Retina (tissue), 1 donor: ENCODE measurements around the gene TUT1.
A peak's percentile ranks its signal among the peaks of the same experiment; 100 is the strongest.
"Not testable (repeated sequence)": the region's sequence is repeated elsewhere in the genome, so short reads cannot be mapped to it uniquely, and the experiment has no call there.

ENCODE experiments used
- DNase-seq: peaks from one replicate; pipeline ENCODE4 v3.0.0-alpha.2; 2016

The TUT1 gene

GRCh38 chr11:62591448-62592145 lies at the start of gene TUT1:
Gene TUT1, minus strand, starts transcription at chr11:62591523. Its CDS starts 38 bp downstream, at chr11:62591485.
- DNase-seq = peak; percentile 98

GRCh38 chr11:62632492-62632891 lies 41.2 kb upstream of the TUT1 start:
- DNase-seq = no peak

GRCh38 chr11:62627713-62628112 lies 36.4 kb upstream of the TUT1 start:
- DNase-seq = no peak

- no peak for DNase-seq
Measured at GRCh38 chr11:62622476-62623089, 31.3 kb upstream of the TUT1 start.

GRCh38 chr11:62621567-62622470 lies 30.5 kb upstream of the TUT1 start, which contains the start of gene B3GAT3:
Gene B3GAT3, minus strand, starts transcription at chr11:62621986. Its CDS starts 39 bp downstream, at chr11:62621947.
- peak; percentile 96 for DNase-seq

GRCh38 chr11:62621027-62621566 lies 29.8 kb upstream of the TUT1 start:
- no peak for DNase-seq

- DNase-seq = not testable (repeated sequence)
Measured at GRCh38 chr11:62616957-62617356, 25.6 kb upstream of the TUT1 start.

- no peak for DNase-seq
Measured at GRCh38 chr11:62615521-62615920, 24.2 kb upstream of the TUT1 start.

- no peak for DNase-seq
Measured at GRCh38 chr11:62614275-62614674, 23.0 kb upstream of the TUT1 start.

- DNase-seq = no peak
Measured at GRCh38 chr11:62613291-62613778, 22.0 kb upstream of the TUT1 start.

GRCh38 chr11:62612366-62613290 lies 21.3 kb upstream of the TUT1 start, which contains the start of the genes EML3 and ROM1:
Gene EML3, minus strand, starts transcription at chr11:62612775. Its CDS starts 318 bp downstream, at chr11:62612457.
Gene ROM1, plus strand, starts transcription at chr11:62613257. Its CDS starts 25 bp downstream, at chr11:62613282.
- DNase-seq = peak; percentile 69

- DNase-seq = peak; percentile 58
Measured at GRCh38 chr11:62611705-62612365, 20.5 kb upstream of the TUT1 start.

GRCh38 chr11:62610814-62611704 lies 19.7 kb upstream of the TUT1 start:
- peak; percentile 16 for DNase-seq

- no peak for DNase-seq
Measured at GRCh38 chr11:62610403-62610802, 19.1 kb upstream of the TUT1 start.

GRCh38 chr11:62608776-62609175 lies 17.5 kb upstream of the TUT1 start:
- no peak for DNase-seq

- no peak for DNase-seq
Measured at GRCh38 chr11:62607714-62608113, 16.4 kb upstream of the TUT1 start.

- DNase-seq = no peak
Measured at GRCh38 chr11:62605902-62606301, 14.6 kb upstream of the TUT1 start.

GRCh38 chr11:62605467-62605866 lies 14.1 kb upstream of the TUT1 start:
- DNase-seq = no peak

- DNase-seq = no peak
Measured at GRCh38 chr11:62604460-62605120, 13.3 kb upstream of the TUT1 start.
